Thyroid gland (tissue), 4 donors: ENCODE measurements around the gene RC3H2. TPM values are rescaled to one million over a fixed set of nuclear protein-coding genes. Genes with fewer than 3 reads are reported as not detected.

Source experiments
- DNase-seq, 2 donors: peaks; one replicate each; pipeline ENCODE4 v3.0.0-alpha.2; 2019
- H3K27ac ChIP-seq, 3 donors: fragments of 200-600 bp; sonication (generic); 1 replicate in 2 of 3; 2 replicates in 1 of 3; pipeline ENCODE4 v1.5.1; 2016 to 2019; ENCODE audit warnings: mild to moderate bottlenecking in 1 of 3, moderate library complexity in 1 of 3
- H3K27me3 ChIP-seq: fragments of 200-600 bp; sonication (generic); one replicate; pipeline ENCODE4 v1.5.1; 2019
- H3K36me3 ChIP-seq, 2 donors: fragments of 200-600 bp; sonication (generic); one replicate each; pipeline ENCODE4 v1.5.1; 2016 to 2019
- H3K4me1 ChIP-seq, 2 donors: fragments of 200-600 bp; sonication (generic); one replicate each; pipeline ENCODE4 v1.5.1; 2017 to 2019
- H3K4me3 ChIP-seq, 3 donors: fragments of 200-600 bp; sonication (generic); replicated peaks in 1 of 3; 1 replicate in 2 of 3; 2 replicates in 1 of 3; pipeline ENCODE4 v1.5.1; 2016; ENCODE audit warnings: mild to moderate bottlenecking in 1 of 3
- H3K9me3 ChIP-seq: fragments of 200-600 bp; sonication (generic); one replicate; pipeline ENCODE4 v1.5.1; 2017
- POLR2A ChIP-seq, 2 donors: fragments of 450-650 bp; IDR thresholded peaks; one replicate each; pipeline ENCODE4 v1.6.1; 2017; ENCODE audit warnings: antibody characterized with exemption in 2 of 2, mild to moderate bottlenecking in 2 of 2, moderate library complexity in 1 of 2
- WGBS, 2 donors: methylation state at CpG; one replicate each; pipeline ENCODE4 v1.1.5; 2017; 5-methylcytosine and 5-hydroxymethylcytosine counted together
- intact Hi-C: fragments of 100-400 bp; cut with DNase I; formaldehyde crosslinking; loops from one replicate; pipeline ENCODE4 v1.15.1; 2023
- total RNA-seq, 4 donors: library from RNA; depleted of rRNA; stranded (reverse); fragments of >200 nt; gene quantifications; one replicate each; pipeline ENCODE4 v1.2.3, GENCODE V29; 2016
- TF ChIP-seq, protein P1 (sequence below), 6 experiments: fragments of 200-600 bp in 3 of 6; fragments of 450-650 bp in 3 of 6; sonication (generic) in 3 of 6; IDR thresholded peaks; one replicate each; pipeline ENCODE4 v1.5.1; 2016 to 2019; ENCODE audit warnings: antibody characterized with exemption in 6 of 6, mild to moderate bottlenecking in 2 of 6, inconsistent platforms in 1 of 6, moderate library complexity in 1 of 6

RC3H2 gene
- total RNA-seq, 4 donors from 2014 or later = 43.1 to 91.2 (median 52.9) TPM

DNA sequence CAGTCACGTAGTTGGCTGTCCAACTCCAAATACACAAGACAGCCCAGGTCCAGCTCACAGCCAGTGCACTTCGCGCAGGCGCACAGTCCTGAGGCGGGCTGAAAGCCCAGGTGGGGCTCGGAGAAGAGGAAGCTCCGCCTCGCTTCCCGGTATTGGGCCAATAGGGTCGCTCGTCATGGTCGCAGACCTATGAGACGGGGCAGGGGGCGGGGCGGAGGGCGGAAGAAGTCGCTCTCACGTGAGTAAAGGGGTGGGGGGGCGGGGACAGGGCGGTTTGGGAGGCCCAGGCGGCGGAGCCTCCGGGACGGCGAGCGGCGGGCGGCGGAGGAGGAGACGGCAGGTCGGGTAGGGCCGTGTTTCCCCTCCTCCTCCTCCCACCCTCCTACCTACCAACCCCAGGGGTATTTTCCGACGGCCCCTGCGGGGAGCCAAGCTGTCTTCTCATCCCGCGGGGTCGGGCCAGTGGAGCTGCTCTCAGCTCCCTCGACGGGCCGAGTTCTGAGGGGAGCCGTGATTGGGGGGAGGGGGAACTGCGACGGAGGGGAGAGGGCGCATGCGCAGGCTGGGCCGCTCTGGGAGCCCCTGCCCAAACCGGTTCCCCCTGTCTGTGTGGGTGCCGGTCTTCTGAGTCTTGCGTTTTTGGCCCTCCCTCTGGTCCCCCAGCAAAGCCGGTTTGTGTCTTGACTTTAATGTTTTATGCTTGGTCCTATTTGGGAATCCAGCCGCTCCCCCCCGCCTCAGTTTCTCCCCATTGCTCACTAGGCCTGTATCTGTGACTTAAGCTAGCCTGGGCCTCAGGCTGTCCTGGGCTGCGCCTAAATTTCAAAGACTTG lies 35.8 kb upstream of the RC3H2 start, which contains the start of gene RABGAP1:
TSS of gene RABGAP1 (plus strand) at position 272 of the 833 bp plus-strand sequence. CDS start 16,040 bp downstream, outside the sequence.
- peaks cover 7 to 13% of the 10 kb centered on the region in 2 donors for H3K4me1 ChIP-seq
- 0 to 1% methylated on average over 26 to 30 of the region's 54 CpGs for WGBS, 2 donors

DNA sequence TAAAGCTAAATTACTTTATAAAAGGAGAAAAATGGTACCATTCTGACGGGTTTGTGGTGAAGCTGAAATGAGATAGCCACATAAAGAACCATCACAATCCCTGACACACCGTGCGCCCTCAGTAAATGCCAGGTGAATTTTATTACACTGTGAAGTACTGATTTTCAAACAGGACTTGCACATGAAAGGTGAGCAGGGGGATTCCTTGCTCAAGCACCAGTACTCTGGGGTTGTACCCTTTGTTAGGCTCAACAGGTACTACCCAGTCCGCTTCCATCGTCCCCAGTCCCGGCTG lies 35.2 kb upstream of the RC3H2 start:
- DNase-seq = no peak
- peaks cover 0 to 9% of the 10 kb centered on the region in 2 donors for H3K36me3 ChIP-seq
- H3K4me1 ChIP-seq = peaks cover 6 to 9% of the 10 kb centered on the region in 2 donors
- no peak for TF ChIP-seq POLR2A (IDR thresholded peaks at IDR 0.05)
- TF ChIP-seq, protein P1, sequence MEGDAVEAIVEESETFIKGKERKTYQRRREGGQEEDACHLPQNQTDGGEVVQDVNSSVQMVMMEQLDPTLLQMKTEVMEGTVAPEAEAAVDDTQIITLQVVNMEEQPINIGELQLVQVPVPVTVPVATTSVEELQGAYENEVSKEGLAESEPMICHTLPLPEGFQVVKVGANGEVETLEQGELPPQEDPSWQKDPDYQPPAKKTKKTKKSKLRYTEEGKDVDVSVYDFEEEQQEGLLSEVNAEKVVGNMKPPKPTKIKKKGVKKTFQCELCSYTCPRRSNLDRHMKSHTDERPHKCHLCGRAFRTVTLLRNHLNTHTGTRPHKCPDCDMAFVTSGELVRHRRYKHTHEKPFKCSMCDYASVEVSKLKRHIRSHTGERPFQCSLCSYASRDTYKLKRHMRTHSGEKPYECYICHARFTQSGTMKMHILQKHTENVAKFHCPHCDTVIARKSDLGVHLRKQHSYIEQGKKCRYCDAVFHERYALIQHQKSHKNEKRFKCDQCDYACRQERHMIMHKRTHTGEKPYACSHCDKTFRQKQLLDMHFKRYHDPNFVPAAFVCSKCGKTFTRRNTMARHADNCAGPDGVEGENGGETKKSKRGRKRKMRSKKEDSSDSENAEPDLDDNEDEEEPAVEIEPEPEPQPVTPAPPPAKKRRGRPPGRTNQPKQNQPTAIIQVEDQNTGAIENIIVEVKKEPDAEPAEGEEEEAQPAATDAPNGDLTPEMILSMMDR (IDR thresholded peaks at IDR 0.05) = no peak
- 28 to 32% methylated on average over 6 of the region's 6 CpGs for WGBS, 2 donors
- intact Hi-C loops = no loop called here
- peak overlapping the region in 1 of 3 donors; percentile 17 for H3K4me3 ChIP-seq
- H3K9me3 ChIP-seq = no peaks in the 10 kb centered on the region
- H3K27me3 ChIP-seq = no peaks in the 10 kb centered on the region
- peak overlapping the region in 2 of 3 donors; percentile 46 to 59 for H3K27ac ChIP-seq

More for the DNA sequence above, 35.8 kb upstream of the RC3H2 start, which contains the start of gene RABGAP1:
- intact Hi-C loops = no loop called here
- peak; percentile 100 for DNase-seq
- peak within 1 kb of the TSS; percentile 60 to 74 (median 64) for H3K4me3 ChIP-seq
- peak within 1 kb of the TSS; percentile 77 to 93 (median 93) for H3K27ac ChIP-seq
- peaks cover 0 to 9% of the 10 kb centered on the region in 2 donors for H3K36me3 ChIP-seq
- H3K9me3 ChIP-seq = no peaks in the 10 kb centered on the region
- peak; percentile 86 to 87 for TF ChIP-seq POLR2A (IDR thresholded peaks at IDR 0.05)
- TF ChIP-seq, protein P1 (IDR thresholded peaks at IDR 0.05) = no peak
- H3K27me3 ChIP-seq = no peaks in the 10 kb centered on the region

DNA sequence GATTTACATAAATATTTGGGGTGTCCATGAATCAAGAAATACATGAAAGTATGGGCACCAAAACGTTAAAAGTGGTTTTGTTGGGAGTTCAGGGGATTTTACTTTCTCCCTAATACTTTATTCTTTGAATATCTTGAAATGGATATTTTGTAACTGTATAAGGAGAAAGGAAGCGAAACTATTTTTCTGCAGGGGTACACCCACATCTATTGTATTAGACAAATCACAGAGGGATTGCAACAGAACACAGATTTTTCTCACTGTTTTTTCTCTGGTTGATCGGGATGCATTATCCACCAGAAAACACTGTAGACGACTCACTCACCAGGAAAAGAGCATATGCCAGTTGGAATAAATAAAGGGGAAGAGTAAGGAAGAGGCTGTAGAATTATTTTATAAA lies 34.4 kb upstream of the RC3H2 start:
- 93% methylated on average over 4 of the region's 4 CpGs for WGBS, 2 donors
- H3K9me3 ChIP-seq = no peaks in the 10 kb centered on the region
- DNase-seq = no peak
- H3K27me3 ChIP-seq = no peaks in the 10 kb centered on the region
- intact Hi-C loops = loop anchor here (10.0 kb wide), 1 partner anchor 45 kb away; no protein-coding TSS in a partner anchor
- no peak overlapping the region for H3K4me3 ChIP-seq
- no peak overlapping the region for H3K27ac ChIP-seq
- TF ChIP-seq, protein P1 (IDR thresholded peaks at IDR 0.05) = no peak
- no peak for TF ChIP-seq POLR2A (IDR thresholded peaks at IDR 0.05)
- peaks cover 0 to 9% of the 10 kb centered on the region in 2 donors for H3K36me3 ChIP-seq
- peaks cover 4 to 6% of the 10 kb centered on the region in 2 donors for H3K4me1 ChIP-seq

DNA sequence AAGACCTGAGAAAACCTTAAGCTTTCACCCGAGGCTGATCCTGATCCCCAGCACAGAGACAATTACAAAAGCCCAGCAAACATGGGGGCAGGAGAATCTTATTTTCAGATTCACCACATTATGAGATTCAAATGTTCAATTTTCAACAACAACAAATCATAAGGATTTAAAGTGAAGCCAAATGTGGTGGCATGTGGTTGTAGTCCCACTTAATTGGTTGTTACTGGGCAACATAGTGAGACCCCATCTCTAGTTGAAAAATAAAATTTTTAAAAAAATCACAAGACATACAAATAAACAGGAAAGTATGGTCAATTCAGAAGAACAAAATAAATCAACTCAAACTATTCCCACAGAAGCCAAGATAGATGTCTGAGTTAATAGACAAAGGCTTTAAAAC lies 31.7 kb upstream of the RC3H2 start:
- TF ChIP-seq, protein P1 (IDR thresholded peaks at IDR 0.05) = no peak
- TF ChIP-seq POLR2A (IDR thresholded peaks at IDR 0.05) = no peak
- peaks cover 0 to 9% of the 10 kb centered on the region in 2 donors for H3K36me3 ChIP-seq
- 79% methylated on average over 1 of the region's 1 CpG for WGBS, 2 donors
- H3K9me3 ChIP-seq = no peaks in the 10 kb centered on the region
- no peaks in the 10 kb centered on the region for H3K27me3 ChIP-seq
- H3K27ac ChIP-seq = no peak overlapping the region
- peaks cover 13 to 15% of the 10 kb centered on the region in 2 donors for H3K4me1 ChIP-seq
- intact Hi-C loops = loop anchor here (10.0 kb wide), 1 partner anchor 48 kb away; no protein-coding TSS in a partner anchor
- H3K4me3 ChIP-seq = no peak overlapping the region
- no peak for DNase-seq

DNA sequence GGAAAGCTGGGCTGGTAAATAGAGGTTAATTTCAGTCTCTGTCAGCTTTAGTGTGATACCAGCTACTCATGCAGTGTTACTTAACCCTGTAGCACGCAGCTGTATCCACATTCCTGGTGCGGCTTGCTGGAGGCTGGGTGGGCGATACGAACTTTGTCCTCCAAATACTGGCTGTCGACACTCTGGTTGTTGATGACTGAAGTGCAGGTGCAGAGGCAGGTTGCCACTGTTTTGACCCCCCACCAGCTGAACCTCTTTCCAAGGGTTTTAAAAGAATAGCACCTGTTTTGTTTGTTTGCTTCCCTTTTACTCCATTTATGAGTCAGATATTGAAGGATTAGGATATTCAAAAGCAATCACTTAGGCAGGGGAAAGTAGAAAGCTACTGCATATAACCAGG lies 31.3 kb upstream of the RC3H2 start:
- Histone ChIP-seq H3K27ac (no peak overlapping the region), H3K4me3 (no peak overlapping the region), H3K9me3 (no peaks in the 10 kb centered on the region), H3K27me3 (no peaks in the 10 kb centered on the region), H3K36me3 (peaks cover 0 to 9% of the 10 kb centered on the region in 2 donors), H3K4me1 (peaks cover 13 to 15% of the 10 kb centered on the region in 2 donors)
- DNase-seq = no peak
- TF ChIP-seq POLR2A (IDR thresholded peaks at IDR 0.05) = no peak
- TF ChIP-seq, protein P1 (IDR thresholded peaks at IDR 0.05) = no peak
- WGBS, 2 donors = 92 to 93% methylated on average over 5 of the region's 5 CpGs
- intact Hi-C loops = loop anchor here (10.0 kb wide), 1 partner anchor 48 kb away; no protein-coding TSS in a partner anchor
